HG03159 (cell line): ENCODE measurements around the gene XK.

ENCODE experiments used
- ATAC-seq: cut with Tn5 transposase; IDR thresholded peaks from one replicate; pipeline ENCODE4 v1.9.1; 2021; ENCODE audit warnings: mild to moderate bottlenecking, moderate library complexity; ENCODE audit not compliant: unreplicated experiment

XK gene

DNA sequence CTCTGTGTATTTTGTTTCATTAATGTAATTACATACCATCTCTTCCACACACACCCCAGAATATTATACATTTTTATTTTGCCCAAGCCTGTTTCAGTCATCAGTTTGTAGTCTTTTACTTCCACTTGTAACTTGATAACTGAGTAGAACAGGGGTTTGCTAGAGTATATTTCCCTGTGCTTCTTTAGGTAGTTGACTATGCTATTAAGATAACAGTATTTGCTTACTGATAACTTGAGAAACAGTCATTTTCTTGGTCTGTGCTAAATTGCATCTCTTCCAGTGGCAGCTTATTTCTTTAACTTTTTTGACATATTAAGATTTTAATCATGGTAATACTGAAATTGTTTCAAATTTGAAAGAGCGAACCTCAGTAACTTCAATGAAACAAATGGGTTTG, 7.0 kb upstream of the XK start:
- ATAC-seq = no peak

- ATAC-seq = no peak
These were observed 6.4 kb upstream of the XK start for GRCh38 chrX:37679230-37679629.

- no peak for ATAC-seq
These were observed 5.7 kb upstream of the XK start for GRCh38 chrX:37679888-37680287.

- ATAC-seq = no peak
These were observed 1.2 kb upstream of the XK start for GRCh38 chrX:37684426-37684825.

DNA sequence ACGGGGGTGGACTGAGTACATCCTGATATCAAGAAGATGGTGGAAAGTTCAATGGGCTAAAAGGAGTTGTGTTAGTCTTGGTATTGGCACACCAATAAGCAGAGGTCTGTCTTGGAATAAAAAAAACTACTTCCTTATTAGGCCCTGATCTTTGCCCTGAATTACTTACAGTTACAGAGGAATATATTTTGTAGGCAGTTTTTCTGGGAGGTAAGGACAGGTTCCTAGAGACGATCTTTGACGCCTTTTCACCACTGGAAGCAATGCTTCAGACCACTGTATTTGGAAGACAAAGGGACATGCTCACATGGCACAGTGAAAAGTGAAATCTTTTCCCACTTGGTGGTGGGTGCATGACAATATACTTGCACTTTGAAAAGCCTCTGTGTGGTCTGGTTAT, 618 bp upstream of the XK start:
- ATAC-seq = no peak

DNA sequence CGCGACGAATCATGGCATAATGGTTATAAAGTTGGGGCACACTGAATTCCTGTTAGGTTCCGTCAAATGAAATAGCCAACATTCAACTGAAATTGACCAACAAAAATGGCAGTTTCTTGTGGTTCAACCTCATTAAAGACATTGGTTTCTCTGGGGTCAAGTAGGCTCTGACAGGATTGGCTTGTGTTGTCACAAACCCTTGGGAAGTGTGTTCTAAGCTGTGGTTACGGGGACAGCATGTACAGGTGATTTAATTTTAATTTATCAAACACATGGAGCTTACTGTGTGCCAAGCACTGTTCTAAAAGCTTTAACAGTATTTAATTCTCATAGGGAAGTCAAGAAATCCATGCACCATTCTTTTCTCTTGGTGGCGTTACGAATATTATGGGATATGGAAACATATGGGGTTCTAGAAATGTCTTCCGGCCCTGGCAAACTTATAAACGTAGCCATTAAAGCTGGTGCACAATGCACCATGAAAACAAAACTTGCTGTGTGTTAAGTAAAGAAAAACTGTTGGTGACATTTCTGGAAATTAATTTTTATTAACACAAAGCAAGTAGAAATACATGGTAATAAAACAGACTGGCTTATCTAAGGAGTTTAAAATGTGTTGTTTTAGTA, 891 bp downstream of the XK start:
- ATAC-seq = no peak

- no peak for ATAC-seq
These were observed 1.4 kb downstream of the XK start for GRCh38 chrX:37686996-37687395.

GRCh38 chrX:37690119-37690518, 4.5 kb downstream of the XK start:
- ATAC-seq = no peak

- ATAC-seq = no peak
These were observed 7.3 kb downstream of the XK start for GRCh38 chrX:37692918-37693317.

DNA sequence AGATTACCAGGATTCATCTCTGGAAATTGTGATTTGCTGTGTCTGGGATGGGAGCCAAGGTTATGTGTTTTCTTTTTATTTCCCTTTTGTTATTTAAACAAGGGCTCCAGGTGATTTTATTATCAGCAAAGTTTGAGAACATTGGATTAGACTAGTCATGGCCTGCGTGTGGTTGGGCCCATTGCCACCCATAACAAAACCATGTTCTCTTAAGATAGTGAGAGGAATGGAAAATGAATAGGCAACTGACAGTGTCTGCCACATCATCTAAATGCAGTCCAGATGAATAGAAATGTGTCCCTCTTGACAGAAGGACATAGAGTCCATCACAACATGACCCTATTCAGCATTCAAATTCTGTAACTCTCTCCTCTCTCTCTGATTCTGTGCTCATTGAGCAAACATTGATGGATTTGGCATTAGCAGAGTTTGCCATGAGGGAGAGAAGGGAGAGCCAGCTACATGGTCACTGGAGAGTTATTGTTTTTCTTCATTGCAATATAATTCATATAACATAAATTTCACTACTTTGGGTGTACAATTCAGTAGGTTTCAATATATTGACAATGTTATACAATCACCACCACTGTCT, 11.7 kb downstream of the XK start:
- ATAC-seq = no peak

- no peak for ATAC-seq
These were observed 16.0 kb downstream of the XK start for GRCh38 chrX:37701588-37701987.

- ATAC-seq = no peak
These were observed 26.4 kb downstream of the XK start for GRCh38 chrX:37711991-37712390.

DNA sequence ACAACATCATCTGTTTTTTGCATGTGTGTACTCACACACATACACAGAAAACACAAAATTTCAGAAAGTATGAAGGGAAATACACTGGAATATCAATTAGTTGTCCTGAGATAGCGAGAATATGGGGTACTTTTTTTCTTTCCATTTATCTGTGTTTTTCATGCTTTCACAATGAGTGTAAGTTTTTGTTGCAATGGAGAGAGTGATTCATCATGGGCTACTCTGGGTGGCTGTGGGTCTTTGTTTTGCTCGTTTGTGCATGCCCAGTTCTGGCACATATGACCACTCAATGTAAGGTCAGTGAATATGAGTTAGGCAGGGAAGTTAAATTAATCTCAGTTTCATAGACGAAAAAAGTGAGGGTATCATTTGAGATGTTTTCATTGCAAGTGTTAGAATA, 26.9 kb downstream of the XK start:
- ATAC-seq = no peak

- ATAC-seq = no peak
These were observed 28.9 kb downstream of the XK start for GRCh38 chrX:37714479-37714878.

GRCh38 chrX:37716602-37717001, 31.0 kb downstream of the XK start:
- ATAC-seq = no peak

- no peak for ATAC-seq
These were observed 32.1 kb downstream of the XK start for GRCh38 chrX:37717708-37718107.

- ATAC-seq = no peak
These were observed 37.0 kb downstream of the XK start for GRCh38 chrX:37722595-37722994.

- ATAC-seq = no peak
These were observed 40.8 kb downstream of the XK start for GRCh38 chrX:37726346-37726745.

GRCh38 chrX:37745354-37745753, 59.8 kb downstream of the XK start:
- peak; percentile 61 for ATAC-seq

GRCh38 chrX:37745835-37746217, 60.2 kb downstream of the XK start:
- ATAC-seq = peak; percentile 36

- peak; percentile 86 for ATAC-seq
These were observed 60.8 kb downstream of the XK start for GRCh38 chrX:37746218-37746941.

DNA sequence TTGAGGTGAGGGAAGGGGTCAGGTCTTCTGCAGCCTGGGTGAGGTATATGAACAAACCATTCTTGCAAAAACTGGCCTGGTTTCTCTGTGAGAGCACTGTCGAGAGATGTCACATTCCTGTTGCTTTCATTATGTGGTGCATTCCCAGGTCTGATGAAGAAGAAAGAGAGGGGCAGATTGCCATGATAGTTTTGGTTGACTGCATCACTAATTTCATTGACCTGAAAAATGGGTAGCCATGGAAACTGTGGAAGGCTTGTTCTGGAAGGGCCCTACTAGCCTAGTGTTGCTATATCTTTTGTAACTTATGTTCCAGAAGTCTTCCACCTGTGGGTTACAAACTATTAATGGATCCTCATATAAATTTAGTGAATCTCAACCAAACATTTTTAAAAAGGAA, 61.4 kb downstream of the XK start:
- no peak for ATAC-seq
